NT2/D1 (cell line): ENCODE measurements around the gene FKBP8.

Experiments used
- SUZ12 ChIP-seq: IDR thresholded peaks from 2 replicates; pipeline ENCODE4 v1.6.1; 2011; ENCODE audit not compliant: insufficient read length, insufficient read depth; ENCODE audit errors: extremely low read depth
- YY1 ChIP-seq: IDR thresholded peaks from 2 replicates; pipeline ENCODE4 v1.6.1; 2011; ENCODE audit not compliant: insufficient read length, insufficient read depth
- ZNF274 ChIP-seq: IDR thresholded peaks from 2 replicates; pipeline ENCODE4 v1.6.1; 2011; ENCODE audit warnings: mild to moderate bottlenecking, low read depth, low read length

DNA sequence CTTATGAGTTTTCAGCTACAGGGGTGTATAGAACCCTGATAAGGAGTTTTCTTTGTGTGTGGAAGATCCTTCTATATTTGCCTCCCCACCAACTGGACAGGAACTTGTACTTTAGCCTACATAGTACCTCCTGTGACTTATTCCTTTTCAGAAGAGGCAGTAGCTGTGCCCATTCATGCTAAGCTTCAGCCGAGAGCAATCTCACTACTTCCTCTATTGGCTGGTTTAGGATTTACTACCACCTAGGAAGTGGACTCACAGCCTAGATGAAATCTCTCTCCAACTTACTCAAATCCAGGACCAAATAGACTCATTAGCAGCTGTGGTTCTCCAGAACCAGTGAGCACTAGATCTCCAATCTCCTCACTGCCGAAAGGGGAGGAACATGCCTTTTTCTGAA lies 42.9 kb upstream of the FKBP8 start:
- TF ChIP-seq ZNF274: no peak
- TF ChIP-seq YY1: no peak
- TF ChIP-seq SUZ12: no peak
